MCF 10A (cell line): ENCODE results near the gene IL31RA. TPM values are rescaled to one million over a fixed set of nuclear protein-coding genes. Genes with fewer than 3 reads are reported as not detected.

Experiments used
- BruUV-seq: library from RNA; stranded (reverse); fragments of 400-500 nt; replicated peaks from 2 replicates; lab custom pipeline; 2021; lab: Mats Ljungman, UMichigan
- CTCF ChIA-PET: fragments of 300-600 bp; sonication (Branson Sonifier 250); formaldehyde crosslinking; extraction: SDS; loops from one replicate; lab custom pipeline; 2021; ENCODE audit warnings: antibody characterized with exemption, inconsistent platforms; lab: Yijun Ruan, JAX
- POLR2A ChIA-PET: fragments of 300-600, 350-650 bp; sonication (Branson Sonifier 250); formaldehyde crosslinking; extraction: SDS; loops from one replicate; lab custom pipeline; 2020; ENCODE audit warnings: antibody characterized with exemption, inconsistent platforms; lab: Yijun Ruan, JAX
- DNase-seq: peaks from one replicate; pipeline ENCODE4 v3.0.0-alpha.2; 2018; ENCODE audit not compliant: unreplicated experiment
- H3K27ac Mint-ChIP-seq: one replicate; pipeline ENCODE4 v1.8.0; 2022; ENCODE audit warnings: mild to moderate bottlenecking, low read depth, mixed read lengths; ENCODE audit not compliant: unreplicated experiment
- H3K27me3 Mint-ChIP-seq: one replicate; pipeline ENCODE4 v1.8.0; 2022; ENCODE audit warnings: mixed read lengths; ENCODE audit not compliant: insufficient read depth, unreplicated experiment
- H3K36me3 Mint-ChIP-seq: one replicate; pipeline ENCODE4 v1.8.0; 2022; ENCODE audit warnings: mild to moderate bottlenecking, moderate library complexity, mixed read lengths; ENCODE audit not compliant: insufficient read depth, unreplicated experiment
- H3K4me1 Mint-ChIP-seq: one replicate; pipeline ENCODE4 v1.8.0; 2022; ENCODE audit warnings: mixed read lengths; ENCODE audit not compliant: insufficient read depth, unreplicated experiment
- H3K4me3 Mint-ChIP-seq: one replicate; pipeline ENCODE4 v1.8.0; 2022; ENCODE audit warnings: mild to moderate bottlenecking, moderate library complexity, mixed read lengths; ENCODE audit not compliant: unreplicated experiment
- H3K9me3 Mint-ChIP-seq: one replicate; pipeline ENCODE4 v1.8.0; 2022; ENCODE audit warnings: mixed read lengths; ENCODE audit not compliant: unreplicated experiment
- CTCF ChIP-seq: fragments of 200-600 bp; IDR thresholded peaks from one replicate; pipeline ENCODE4 v1.8.0; 2022; ENCODE audit warnings: antibody characterized with exemption, mild to moderate bottlenecking; ENCODE audit not compliant: unreplicated experiment
- intact Hi-C: fragments of 100-400 bp; cut with micrococcal nuclease; formaldehyde crosslinking; loops from 2 replicates; pipeline ENCODE4 v1.14.1; 2022
- total RNA-seq: library from RNA; stranded (reverse); gene quantifications from 2 replicates; pipeline ENCODE4 v1.2.3, GENCODE V29; 2022

Gene IL31RA
- total RNA-seq, 1 experiment from 2014 or later: 6.4 TPM

GRCh38 chr5:55911784-55912653 is 60.9 kb downstream of the IL31RA start:
- no peak for TF ChIP-seq CTCF
- ChIA-PET CTCF (interaction anchor here (0.6 to 0.7 kb wide), 3 partner anchors 22 to 525 kb away, joined by 3 read pairs; no protein-coding TSS in a partner anchor), POLR2A (interaction anchor here (0.7 kb wide), 1 partner anchor 59 kb away, joined by 3 read pairs; no protein-coding TSS in a partner anchor)
- Mint-ChIP-seq H3K4me3 (no peak overlapping the region), H3K4me1 (peaks cover 6% of the 10 kb centered on the region), H3K9me3 (no peaks in the 10 kb centered on the region), H3K27ac (no peak overlapping the region), H3K36me3 (no peaks in the 10 kb centered on the region), H3K27me3 (no peaks in the 10 kb centered on the region)
- DNase-seq: peak; percentile 35
- BruUV-seq: no TSS peak
- intact Hi-C loops: no loop called here

- ChIA-PET CTCF (interaction anchor here (1.0 kb wide), 1 partner anchor 31 kb away, joined by 3 read pairs; no protein-coding TSS in a partner anchor), POLR2A (interaction anchor here (0.5 kb wide), 1 partner anchor 949 kb away, joined by 3 read pairs; no protein-coding TSS in a partner anchor)
- Mint-ChIP-seq H3K36me3 (no peaks in the 10 kb centered on the region), H3K27ac (no peak overlapping the region), H3K4me1 (peaks cover 6% of the 10 kb centered on the region), H3K4me3 (no peak overlapping the region), H3K9me3 (no peaks in the 10 kb centered on the region), H3K27me3 (no peaks in the 10 kb centered on the region)
- no peak for TF ChIP-seq CTCF
- DNase-seq: no peak
- intact Hi-C loops: no loop called here
- BruUV-seq: no TSS peak
These were observed 62.6 kb downstream of the IL31RA start for GRCh38 chr5:55913466-55914413.

GRCh38 chr5:55914971-55915370 is 63.8 kb downstream of the IL31RA start:
- intact Hi-C loops: no loop called here
- TF ChIP-seq CTCF: no peak
- Mint-ChIP-seq H3K36me3 (no peaks in the 10 kb centered on the region), H3K27ac (no peak overlapping the region), H3K9me3 (no peaks in the 10 kb centered on the region), H3K27me3 (no peaks in the 10 kb centered on the region), H3K4me3 (no peak overlapping the region), H3K4me1 (peaks cover 6% of the 10 kb centered on the region)
- CTCF ChIA-PET: interaction anchor here (0.6 to 1.0 kb wide), 3 partner anchors 30 to 226 kb away, joined by 3 read pairs; no protein-coding TSS in a partner anchor
- DNase-seq: no peak
- POLR2A ChIA-PET: no interaction called here
- BruUV-seq: no TSS peak
